Type B pancreatic cell (in vitro differentiated cells): ENCODE results near the gene PRR36. TPM values are rescaled to one million over a fixed set of nuclear protein-coding genes. Genes with fewer than 3 reads are reported as not detected.

Experiments used
- DNase-seq: peaks from one replicate; pipeline ENCODE4 v3.0.0; 2021; ENCODE audit warnings: mixed read lengths; ENCODE audit not compliant: unreplicated experiment; ENCODE audit errors: extremely low spot score
- H3K27ac Mint-ChIP-seq: 2 replicates; pipeline ENCODE4 v1.8.0; 2021; ENCODE audit warnings: mild to moderate bottlenecking, mixed read lengths
- H3K27me3 Mint-ChIP-seq: 2 replicates; pipeline ENCODE4 v1.8.0; 2021; ENCODE audit warnings: mixed read lengths
- H3K36me3 Mint-ChIP-seq: 2 replicates; pipeline ENCODE4 v1.8.0; 2021; ENCODE audit warnings: mixed read lengths
- H3K4me1 Mint-ChIP-seq: one replicate; pipeline ENCODE4 v1.8.0; 2021; ENCODE audit warnings: mixed read lengths; ENCODE audit not compliant: unreplicated experiment
- H3K4me3 Mint-ChIP-seq: 2 replicates; pipeline ENCODE4 v1.8.0; 2021; ENCODE audit warnings: mild to moderate bottlenecking, mixed read lengths
- H3K9me3 Mint-ChIP-seq: 2 replicates; pipeline ENCODE4 v1.8.0; 2021; ENCODE audit warnings: mixed read lengths
- CTCF ChIP-seq: fragments of 200-600 bp; sonication (generic); conservative IDR thresholded peaks from 2 replicates; pipeline ENCODE4 v1.5.0; 2021; ENCODE audit warnings: antibody characterized with exemption, mild to moderate bottlenecking
- total RNA-seq: library from RNA; stranded (reverse); gene quantifications from 2 replicates; pipeline ENCODE4 v1.2.1, GENCODE V29; 2021; ENCODE audit warnings: low replicate concordance

Gene PRR36
- total RNA-seq, 1 donor from 2014 or later, result 10.9 TPM

GRCh38 chr19:7887408-7888144, 13.4 kb upstream of the PRR36 start:
- no peak for DNase-seq
- no peak for TF ChIP-seq CTCF
- no peaks in the 10 kb centered on the region for H3K4me1 Mint-ChIP-seq
- no peaks in the 10 kb centered on the region for H3K9me3 Mint-ChIP-seq
- H3K36me3 Mint-ChIP-seq, result no peaks in the 10 kb centered on the region
- no peak overlapping the region for H3K27ac Mint-ChIP-seq
- H3K27me3 Mint-ChIP-seq, result peaks cover 15% of the 10 kb centered on the region
- no peak overlapping the region for H3K4me3 Mint-ChIP-seq

GRCh38 chr19:7885818-7886217, 11.6 kb upstream of the PRR36 start:
- no peak for DNase-seq
- H3K36me3 Mint-ChIP-seq, result no peaks in the 10 kb centered on the region
- TF ChIP-seq CTCF, result no peak
- peaks cover 11% of the 10 kb centered on the region for H3K27me3 Mint-ChIP-seq
- no peak overlapping the region for H3K4me3 Mint-ChIP-seq
- no peak overlapping the region for H3K27ac Mint-ChIP-seq
- no peaks in the 10 kb centered on the region for H3K9me3 Mint-ChIP-seq
- no peaks in the 10 kb centered on the region for H3K4me1 Mint-ChIP-seq

DNA sequence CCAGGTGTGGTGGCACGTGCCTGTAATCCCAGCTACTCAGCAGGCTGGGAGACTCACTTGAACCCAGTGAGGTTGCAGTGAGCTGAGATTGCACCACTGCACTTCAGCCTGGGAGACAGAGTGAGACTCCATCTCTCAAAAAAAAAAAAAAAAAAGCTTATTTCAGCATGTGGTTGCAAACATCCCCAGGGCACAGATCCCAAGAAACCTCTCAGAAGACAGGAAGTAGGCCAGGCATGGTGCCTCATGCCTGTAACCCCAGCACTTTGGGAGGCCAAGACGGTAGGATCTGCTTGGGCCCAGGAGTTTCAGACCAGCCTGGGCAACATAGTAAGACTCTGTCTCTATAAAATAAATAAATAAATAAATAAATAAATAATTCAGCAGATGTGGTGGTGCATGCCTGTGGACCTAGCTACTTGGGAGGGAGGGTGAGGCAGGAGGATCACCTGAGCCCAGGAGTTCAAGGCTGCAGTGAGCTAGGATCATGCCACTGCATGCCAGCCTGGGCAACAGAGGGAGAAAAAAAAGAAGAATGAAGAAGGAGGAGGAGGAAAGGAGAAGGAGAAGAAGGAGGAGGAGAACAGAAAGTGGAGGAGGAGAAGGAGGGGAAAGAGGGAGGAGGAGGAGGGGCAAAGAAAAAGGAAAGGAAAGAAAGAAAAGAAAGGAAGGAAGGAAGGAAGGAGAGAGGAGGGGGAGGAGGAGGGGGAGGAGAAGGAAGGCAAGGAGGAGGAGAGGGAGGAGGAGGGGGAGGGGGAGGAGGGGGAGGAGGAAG, 9.8 kb upstream of the PRR36 start:
- Mint-ChIP-seq H3K4me3 (no peak overlapping the region), H3K27me3 (peaks cover 10% of the 10 kb centered on the region), H3K9me3 (no peaks in the 10 kb centered on the region), H3K4me1 (no peaks in the 10 kb centered on the region), H3K36me3 (no peaks in the 10 kb centered on the region), H3K27ac (no peak overlapping the region)
- DNase-seq, result no peak
- TF ChIP-seq CTCF, result no peak

- Mint-ChIP-seq H3K4me3 (no peak overlapping the region), H3K4me1 (no peaks in the 10 kb centered on the region), H3K27me3 (peaks cover 6% of the 10 kb centered on the region), H3K36me3 (no peaks in the 10 kb centered on the region), H3K27ac (no peak overlapping the region), H3K9me3 (no peaks in the 10 kb centered on the region)
- no peak for DNase-seq
- no peak for TF ChIP-seq CTCF
These were observed 8.9 kb upstream of the PRR36 start for GRCh38 chr19:7883105-7883504.

DNA sequence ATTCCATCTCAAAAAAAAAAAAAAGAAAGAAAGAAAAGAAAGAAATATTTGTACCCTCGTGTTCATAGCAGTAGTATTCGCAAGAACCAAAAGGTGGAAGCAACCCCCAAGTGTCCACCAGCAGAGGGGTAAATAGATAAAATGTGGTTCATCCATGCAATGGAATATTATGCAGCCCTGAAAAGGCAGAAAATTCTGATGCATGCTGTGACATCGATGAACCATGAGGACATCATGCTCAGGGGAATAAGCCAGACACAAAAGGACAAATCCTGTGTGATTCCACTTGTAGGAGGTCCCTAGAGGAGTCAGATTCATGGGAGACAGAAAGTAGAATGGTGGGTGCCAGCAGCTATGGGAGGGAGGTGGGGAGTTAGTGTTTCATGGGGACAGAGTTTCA, 7.7 kb upstream of the PRR36 start:
- Mint-ChIP-seq H3K4me3 (no peak overlapping the region), H3K9me3 (no peaks in the 10 kb centered on the region), H3K27ac (no peak overlapping the region), H3K27me3 (peaks cover 7% of the 10 kb centered on the region), H3K4me1 (no peaks in the 10 kb centered on the region), H3K36me3 (no peaks in the 10 kb centered on the region)
- DNase-seq, result no peak
- no peak for TF ChIP-seq CTCF
